Measurements from ENCODE around the gene OSM.
A peak's percentile ranks its signal among the peaks of the same experiment; 100 is the strongest.

OSM gene

GRCh38 chr22:30262917-30263741 is 3.5 kb downstream of the OSM start:
- DNase-seq (ENCODE audit: low read depth in 2 of 2), result peak; percentile 78 to 79

- no peak for DNase-seq (ENCODE audit: low read depth in 2 of 2)
Observed at GRCh38 chr22:30262112-30262511, 4.5 kb downstream of the OSM start.

DNA sequence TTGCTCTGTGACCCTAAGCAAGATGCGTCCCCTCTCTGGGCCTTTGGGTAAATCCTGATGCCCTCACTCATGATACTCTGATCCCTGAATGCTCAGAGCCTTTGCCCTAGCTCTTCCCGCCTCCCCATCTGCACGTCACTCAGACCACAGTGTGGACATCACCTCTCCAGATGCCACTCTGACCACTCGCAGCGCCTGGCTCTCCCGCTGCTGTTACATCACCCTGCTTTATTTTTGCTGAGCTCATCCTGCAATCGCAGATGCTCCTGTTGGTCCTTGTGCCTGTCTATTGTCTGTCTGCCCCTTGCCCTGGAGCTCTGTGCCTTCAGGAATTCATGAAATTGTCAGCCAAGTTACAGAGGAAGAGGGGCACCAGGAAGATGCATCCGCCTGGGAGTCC is 5.5 kb downstream of the OSM start:
- DNase-seq (ENCODE audit: low read depth in 2 of 2), result no peak

DNA sequence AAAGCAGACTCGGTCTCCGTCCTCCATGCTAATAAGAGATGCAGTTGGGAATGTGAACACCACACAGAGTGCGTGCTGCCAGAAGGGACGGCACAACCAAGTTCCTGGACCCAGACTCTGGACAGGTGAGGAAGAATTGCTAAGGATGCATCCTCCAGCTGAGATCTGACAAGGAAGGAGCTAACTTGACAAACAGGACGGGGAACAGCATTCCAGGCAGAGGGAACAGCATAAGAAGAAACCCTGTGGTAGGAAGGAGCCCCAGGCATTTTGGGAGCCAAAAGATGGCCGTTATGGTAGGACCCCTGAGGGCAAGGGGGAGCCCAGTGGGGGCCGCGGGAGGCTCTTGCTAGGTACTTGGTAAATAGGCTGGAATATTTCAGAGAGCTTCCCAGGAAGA is 6.0 kb downstream of the OSM start:
- no peak for DNase-seq (ENCODE audit: low read depth in 2 of 2)

GRCh38 chr22:30260276-30260675 is 6.4 kb downstream of the OSM start:
- no peak for DNase-seq (ENCODE audit: low read depth in 2 of 2)

- DNase-seq (ENCODE audit: low read depth in 2 of 2), result no peak
Observed at GRCh38 chr22:30254314-30254713, 12.3 kb downstream of the OSM start.

- DNase-seq (ENCODE audit: low read depth in 2 of 2), result no peak
Observed at GRCh38 chr22:30253205-30253852, 13.3 kb downstream of the OSM start.

DNA sequence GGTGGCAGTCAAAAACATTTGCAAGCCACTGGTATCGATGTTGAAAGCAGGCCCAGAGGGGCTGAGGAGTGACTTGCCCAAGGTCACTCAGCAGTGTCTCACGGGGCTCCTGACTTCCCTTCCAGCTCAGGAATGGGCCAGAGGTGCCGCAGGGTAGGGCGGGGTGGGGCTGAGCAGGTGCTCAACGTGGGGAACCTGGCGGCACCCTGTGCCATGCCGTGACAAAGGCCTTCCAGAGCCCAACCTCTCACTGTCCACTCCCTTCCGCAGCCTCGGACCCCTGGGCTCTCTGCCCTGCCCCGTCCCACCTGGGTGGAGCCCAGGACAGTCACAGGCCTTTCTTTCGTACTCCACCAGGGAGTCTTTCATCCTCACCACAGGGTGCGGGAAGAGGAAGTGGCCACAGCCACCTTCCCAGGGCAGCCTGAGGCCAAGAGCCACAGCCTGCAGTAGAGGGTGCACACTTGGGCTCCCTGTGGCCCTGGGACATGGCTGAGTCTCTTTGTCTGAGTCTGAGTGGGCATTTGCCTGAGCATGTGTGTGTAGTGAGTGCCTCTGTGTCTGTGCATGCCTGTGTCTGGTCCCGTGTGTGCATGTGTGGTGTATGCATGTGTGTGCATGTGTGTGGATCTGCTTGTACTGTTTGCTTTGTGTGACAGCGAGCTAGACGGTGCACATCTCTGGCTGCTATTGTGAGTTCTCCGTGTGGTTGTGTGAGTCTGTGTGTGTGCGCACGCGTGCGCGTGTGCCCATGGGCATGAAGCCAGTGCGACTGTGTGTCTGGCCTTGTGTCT is 14.0 kb downstream of the OSM start:
- no peak for DNase-seq (ENCODE audit: low read depth in 2 of 2)

- no peak for DNase-seq (ENCODE audit: low read depth in 2 of 2)
Observed at GRCh38 chr22:30251711-30252110, 14.9 kb downstream of the OSM start.

- DNase-seq (ENCODE audit: low read depth in 2 of 2), result no peak
Observed at GRCh38 chr22:30250661-30251267, 15.9 kb downstream of the OSM start.

DNA sequence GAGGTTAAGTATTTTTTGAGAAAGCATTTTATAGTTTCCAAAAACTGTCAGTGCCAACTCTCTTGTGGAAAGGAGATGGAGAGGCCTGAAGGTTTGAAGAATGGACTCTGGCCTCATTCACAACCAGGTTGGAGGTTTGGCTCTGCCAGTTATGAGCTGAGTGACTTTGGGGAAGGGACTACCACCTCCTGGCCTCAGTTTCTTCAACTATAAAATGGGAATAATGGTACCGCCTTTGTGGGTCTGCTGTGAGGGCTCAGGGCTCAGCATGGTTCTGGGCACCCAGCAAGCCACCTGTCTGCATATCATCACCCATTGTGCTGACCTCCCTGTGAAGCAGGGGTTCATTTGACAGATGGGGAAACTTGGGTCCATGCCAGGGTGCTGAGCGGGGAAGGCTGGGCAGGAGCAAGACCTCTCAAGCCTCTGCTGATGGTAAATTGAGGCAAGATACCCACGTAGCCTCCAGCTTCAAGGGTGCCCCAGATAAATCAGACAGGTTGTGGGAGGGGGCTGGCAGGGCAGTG is 16.5 kb downstream of the OSM start:
- no peak for DNase-seq (ENCODE audit: low read depth in 2 of 2)

- no peak for DNase-seq (ENCODE audit: low read depth in 2 of 2)
Observed at GRCh38 chr22:30249049-30250038, 17.3 kb downstream of the OSM start.

DNA sequence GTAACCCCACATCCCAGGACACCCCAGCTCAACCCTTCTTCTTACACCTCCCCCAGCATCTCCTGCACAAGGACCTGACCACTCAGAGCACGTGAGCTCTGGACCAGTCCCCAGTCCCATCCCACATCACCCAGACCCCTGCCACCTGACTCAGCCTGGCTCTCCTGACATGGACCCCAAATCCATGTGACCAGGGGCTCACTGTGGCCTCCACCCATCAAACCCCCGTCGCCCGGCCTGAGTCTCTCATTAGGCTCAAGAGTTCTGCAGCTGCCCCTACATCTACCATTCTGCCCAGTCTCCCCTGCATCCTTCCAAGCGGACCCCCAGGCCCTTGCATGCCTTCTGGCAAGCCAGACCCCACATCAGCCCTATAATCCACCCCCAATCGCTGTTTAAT is 18.2 kb downstream of the OSM start:
- no peak for DNase-seq (ENCODE audit: low read depth in 2 of 2)

DNA sequence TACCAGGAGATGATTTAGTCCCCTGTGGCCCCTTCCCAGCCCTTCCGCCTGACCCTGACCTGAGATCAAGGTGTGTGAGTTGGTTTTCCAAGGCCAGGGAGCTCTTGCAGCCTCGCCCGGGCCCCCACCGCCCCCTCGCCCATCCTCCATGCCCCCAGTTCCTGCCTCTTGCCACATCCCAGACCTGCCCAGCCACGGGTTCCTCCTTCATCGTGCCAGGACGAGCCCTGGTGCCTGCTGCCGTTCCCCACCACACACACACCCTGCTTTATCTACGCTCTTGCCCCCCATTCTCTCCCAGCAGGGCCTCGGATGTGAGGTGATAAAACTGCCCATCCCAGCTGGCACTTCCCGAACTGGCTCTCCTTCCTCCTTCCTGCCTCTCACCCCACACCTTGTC is 18.7 kb downstream of the OSM start:
- DNase-seq (ENCODE audit: low read depth in 2 of 2), result no peak

DNA sequence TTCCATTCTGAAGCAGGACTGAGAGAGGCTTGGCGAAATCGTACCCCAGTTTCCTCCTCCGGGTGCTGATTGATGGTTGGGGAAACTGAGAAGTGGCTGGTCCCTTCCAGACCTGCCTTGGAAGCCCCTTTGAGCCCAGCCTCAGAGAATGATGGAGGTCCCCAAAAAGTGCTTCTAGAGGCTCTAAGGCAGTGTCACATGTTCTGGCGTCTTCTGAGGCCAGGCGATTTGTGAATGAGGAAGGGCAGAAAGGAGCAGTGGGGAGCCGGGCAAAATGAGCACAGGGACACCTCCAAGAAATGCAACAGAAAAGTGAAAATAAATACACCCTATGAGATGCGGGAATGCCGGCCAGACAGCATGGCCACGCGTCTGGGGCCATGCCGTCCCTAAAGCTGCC is 19.1 kb downstream of the OSM start:
- no peak for DNase-seq (ENCODE audit: low read depth in 2 of 2)

DNA sequence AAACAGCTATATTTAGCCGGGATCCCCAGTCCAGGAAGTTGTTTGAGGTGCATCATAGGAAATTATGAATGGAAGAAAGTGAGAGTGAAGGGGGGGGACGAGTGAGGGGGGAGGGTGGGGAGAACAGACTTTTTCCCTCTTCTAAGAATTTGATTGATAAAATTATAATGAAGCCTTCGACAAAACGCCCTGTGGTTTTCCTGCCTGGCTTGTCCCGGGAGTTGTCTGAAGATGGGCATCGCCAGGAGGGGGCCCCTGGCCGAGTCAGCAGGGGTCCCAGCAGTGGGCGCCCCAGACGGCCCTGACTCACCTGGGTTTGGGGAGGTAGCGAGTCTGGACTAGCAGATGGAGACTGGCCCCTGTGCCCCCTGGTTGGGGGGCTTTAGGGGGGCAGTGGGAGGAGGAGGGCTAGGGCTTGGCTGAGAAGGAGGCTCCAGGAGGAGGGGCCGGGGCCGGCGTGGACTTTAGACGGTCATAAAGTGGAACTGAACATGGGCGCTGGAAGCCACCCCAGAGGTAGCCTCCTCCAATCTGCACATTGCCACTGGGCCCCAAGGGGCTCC is 19.8 kb downstream of the OSM start:
- DNase-seq (ENCODE audit: low read depth in 2 of 2), result no peak

GRCh38 chr22:30245985-30246813 is 20.5 kb downstream of the OSM start, which contains the start of gene LIF:
Gene LIF, minus strand, starts transcription at chr22:30246759. Its CDS starts 64 bp downstream, at chr22:30246695.
- peak in 1 of 2 donors; percentile 37 for DNase-seq (ENCODE audit: low read depth in 2 of 2)

DNA sequence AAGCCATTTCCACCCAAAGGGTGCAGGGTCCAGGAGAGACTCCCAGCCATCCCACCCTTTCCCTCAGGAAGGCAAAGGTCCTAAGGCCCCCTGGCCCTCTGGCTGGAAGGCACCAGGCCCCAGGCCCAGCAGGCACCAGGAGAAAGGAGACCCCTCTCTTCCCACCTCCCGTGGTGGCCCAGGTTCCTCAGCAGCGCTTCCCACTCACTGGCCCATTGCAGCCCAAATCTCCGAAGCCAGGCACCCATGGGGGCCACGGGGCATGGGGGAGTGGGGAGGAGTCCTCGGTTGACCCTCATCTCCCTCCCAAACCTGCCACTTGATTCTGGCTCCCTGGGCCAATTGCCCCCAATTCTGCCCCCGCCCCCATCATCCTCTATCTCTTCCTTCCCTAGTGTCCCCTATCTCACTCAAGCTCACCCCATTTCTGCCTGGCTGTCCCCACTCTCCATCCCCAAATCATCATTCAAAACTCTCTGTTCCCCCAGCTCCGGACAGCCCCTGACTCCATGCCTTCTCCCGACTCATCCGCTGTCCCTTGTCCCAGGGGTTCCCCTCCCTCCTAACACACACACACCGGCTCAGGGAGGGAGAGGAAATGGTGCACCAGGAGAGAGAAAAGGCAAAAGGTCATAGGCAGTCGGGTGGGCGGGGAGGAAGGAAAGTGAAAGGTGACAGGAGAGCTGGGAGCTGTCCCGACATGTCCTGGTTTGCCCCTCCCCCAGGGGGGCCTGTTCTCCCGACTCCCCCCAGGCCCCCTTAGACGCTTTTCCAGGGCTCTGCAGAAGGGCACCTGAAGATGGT is 21.3 kb downstream of the OSM start:
- DNase-seq (ENCODE audit: low read depth in 2 of 2), result no peak

GRCh38 chr22:30244641-30245040 is 22.0 kb downstream of the OSM start:
- DNase-seq (ENCODE audit: low read depth in 2 of 2), result no peak

Data from activated CD4-positive, alpha-beta T cell treated with anti-CD3 and anti-CD28 coated beads for 24 hours (primary cell).